NCI-H2171 treated with DMSO at 0.1 percent for 48 hours (cell line): ENCODE measurements around the gene GZMM.
"Not testable (repeated sequence)": the region's sequence is repeated elsewhere in the genome, so short reads cannot be mapped to it uniquely, and the experiment has no call there.

Source experiments
- DNase-seq: peaks from one replicate; lab custom pipeline; 2025; lab: John Stamatoyannopoulos, UW

The GZMM gene

DNA sequence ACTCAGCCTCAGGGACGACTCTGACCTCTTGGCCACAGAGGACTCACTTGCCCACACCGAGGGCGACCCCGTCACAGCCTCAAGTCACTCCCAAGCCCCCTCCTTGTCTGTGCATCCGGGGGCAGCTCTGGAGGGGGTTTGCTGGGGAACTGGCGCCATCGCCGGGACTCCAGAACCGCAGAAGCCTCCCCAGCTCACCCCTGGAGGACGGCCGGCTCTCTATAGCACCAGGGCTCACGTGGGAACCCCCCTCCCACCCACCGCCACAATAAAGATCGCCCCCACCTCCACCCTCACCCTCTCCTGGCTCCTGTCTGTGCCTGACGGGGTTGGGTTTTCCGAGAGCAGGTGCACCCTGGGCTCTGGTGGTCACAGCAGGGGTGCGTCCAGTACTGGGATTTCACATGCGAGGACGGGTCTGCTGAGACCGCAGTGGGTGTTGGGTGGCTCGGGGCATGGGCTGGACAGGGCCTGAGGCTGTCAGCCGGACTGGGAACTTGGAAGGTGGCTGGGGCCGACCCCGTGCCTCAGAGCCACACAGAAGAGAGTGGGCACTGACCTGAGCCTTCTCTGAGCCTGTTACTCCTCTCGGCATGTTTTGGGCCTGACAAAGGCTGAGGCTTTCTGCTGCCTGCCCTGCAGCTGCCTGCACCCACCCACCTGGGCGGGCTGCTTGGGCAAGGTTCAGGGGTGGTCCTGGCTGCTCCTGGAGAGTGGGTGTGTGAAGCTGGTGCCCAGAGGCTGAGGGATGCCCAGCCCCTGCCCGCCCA lies 39.5 kb downstream of the GZMM start:
- DNase-seq: no peak

DNA sequence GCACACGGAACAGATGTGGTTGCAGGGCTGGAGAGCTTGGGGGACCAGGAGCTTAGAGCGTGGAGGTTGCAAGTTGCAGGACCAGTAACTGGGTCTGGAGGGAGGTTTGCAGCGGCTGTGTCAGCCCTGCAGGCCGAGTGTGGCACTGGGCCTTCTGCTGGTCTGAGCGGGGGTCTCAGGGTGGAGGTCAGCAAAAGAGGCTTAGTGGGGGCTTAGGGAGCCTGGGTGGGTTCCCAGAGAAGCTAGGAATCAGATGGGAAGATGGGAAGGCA lies 40.1 kb downstream of the GZMM start:
- DNase-seq: no peak

DNA sequence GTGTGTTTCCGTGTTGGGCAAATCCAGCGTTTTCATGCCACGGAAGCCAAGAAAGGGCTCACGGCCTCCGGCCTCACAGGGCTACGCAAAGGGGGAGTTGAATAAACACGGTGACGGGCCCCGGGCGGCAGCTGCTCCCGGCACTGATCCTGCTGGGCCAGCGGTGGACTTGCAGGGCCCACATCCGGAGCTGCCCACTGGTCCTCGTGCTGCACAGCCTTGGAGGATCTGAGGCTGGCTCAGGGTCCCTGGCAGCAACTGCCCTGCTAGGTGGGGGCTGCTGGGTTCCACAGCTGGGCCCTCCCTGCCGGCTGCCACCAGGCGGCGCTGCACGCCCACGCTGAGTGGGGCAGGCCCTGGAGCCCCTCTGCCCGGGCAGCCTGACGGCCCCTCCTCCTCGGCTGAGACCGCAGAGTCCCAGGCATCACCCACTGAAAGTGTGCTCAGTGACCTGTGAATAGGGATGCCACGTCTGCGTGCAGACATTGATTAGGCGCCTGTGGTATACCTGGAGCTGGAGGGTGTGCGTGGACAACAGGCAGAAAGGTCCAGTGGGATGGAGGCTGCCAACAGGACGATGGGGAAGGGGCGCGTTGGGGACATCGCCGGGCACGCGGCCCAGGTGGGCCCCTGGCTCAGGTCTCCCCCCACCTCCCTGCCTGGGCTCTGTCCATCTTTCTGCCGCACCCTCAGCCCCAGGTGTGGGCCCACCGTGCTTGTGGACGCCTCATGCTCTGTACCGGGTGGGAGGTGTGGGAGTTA lies 40.6 kb downstream of the GZMM start:
- peak; percentile 43 for DNase-seq

DNA sequence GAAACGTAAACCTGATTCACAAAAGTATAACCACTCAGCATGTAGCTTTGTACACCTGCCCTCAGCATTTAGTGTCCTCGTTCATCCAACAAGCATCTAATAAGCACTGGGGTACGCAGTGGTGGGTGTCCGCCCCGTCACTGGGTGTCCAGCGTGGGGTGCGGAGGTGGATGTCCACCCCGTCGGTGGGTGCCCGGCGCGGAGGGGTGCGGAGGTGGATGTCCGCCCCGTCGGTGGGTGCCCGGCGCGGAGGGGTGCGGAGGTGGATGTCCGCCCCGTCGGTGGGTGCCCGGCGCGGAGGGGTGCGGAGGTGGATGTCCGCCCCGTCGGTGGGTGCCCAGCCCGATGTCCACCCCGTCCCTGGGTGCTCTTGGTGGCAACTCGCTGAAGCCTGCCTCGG lies 41.3 kb downstream of the GZMM start:
- not testable (repeated sequence) for DNase-seq

DNA sequence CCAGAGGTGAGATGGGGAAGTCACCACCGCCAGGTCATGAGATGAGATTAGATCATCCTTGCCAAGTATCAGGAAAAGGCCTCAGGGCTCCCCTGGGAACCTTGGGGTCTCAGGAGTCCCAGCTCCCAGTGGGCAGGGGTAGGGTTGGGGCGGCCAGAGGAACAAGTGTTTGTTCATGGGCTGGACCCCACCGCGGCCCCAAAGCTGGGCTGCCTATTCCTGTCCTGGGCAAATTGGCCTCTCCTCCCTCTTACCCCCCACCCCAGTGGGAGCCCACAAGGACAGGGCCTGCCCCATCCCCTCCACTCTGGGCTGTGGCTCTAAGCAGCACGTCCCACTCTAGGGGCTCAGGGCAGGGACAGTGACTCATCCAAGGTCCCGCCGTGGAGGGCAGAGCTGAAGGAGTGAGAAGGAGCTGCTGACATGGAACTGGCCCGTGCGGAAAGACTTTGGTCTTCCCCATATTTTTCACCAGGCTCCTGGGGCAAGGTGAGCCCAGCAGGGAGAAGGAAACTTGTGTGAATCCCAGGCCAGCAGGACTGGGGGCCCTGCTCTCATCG lies 41.8 kb downstream of the GZMM start:
- no peak for DNase-seq

GRCh38 chr19:588093-588740 lies 44.4 kb downstream of the GZMM start:
- DNase-seq: peak; percentile 94

- DNase-seq: peak; percentile 85
Observed at GRCh38 chr19:588741-589692, 45.2 kb downstream of the GZMM start.

- no peak for DNase-seq
Observed at GRCh38 chr19:589693-590395, 46.0 kb downstream of the GZMM start, which contains the start of gene HCN2. Gene HCN2, plus strand, starts transcription at chr19:589881. Its CDS starts 65 bp downstream, at chr19:589946.

DNA sequence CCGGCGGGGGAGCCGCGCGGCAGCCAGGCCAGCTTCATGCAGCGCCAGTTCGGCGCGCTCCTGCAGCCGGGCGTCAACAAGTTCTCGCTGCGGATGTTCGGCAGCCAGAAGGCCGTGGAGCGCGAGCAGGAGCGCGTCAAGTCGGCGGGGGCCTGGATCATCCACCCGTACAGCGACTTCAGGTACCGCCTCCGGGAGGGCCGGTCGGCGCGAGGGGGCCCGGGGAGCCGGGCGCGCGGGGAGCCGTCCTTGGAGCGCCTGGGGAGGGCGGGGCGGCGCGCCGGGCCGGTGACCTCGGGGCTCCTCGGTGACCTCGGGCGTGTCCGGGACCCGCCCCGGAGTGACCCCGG lies 46.5 kb downstream of the GZMM start:
- DNase-seq: no peak

- DNase-seq: no peak
Observed at GRCh38 chr19:590750-591098, 46.9 kb downstream of the GZMM start.

DNA sequence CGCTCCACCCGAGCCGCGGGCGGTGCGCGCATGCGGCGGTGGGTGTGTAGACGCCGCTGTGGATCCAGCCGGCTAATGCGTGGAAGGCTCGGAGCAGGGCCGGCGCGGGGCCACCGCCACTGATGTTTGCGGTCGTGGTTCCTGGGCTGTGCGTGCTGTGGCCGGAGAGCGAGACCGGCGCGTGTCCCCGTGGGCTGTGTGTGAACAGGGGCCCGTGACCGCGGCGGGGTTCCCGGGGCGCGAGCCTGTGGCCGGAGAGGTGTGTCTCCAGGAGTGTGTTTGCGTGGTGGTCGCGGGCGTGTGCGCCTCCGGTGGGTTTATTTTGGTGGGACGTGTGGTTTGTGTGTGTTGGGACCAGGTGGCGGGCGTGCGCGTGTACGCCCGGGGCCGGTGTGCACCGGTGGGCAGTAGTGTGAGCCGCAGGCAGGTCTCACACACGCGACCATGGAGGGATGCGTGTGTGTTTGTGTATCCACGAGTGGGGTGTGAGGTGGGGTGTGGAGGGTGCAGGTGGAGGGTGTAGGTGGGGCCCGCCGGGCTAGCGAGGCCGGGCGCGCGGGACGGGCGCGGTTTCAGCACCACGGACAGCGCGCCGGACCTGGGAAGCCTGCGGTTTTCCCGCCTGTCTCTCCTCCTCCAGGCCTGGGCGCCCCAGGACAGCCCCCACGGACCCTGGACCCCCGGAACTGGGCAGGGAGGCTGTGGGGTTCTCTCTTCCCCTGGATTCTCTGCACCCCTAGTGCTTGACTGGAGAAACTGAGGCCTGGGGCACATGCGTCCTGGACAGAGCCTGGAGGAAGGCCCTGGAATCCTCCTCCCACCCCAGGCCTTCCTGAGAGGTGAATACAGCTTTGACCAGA lies 47.5 kb downstream of the GZMM start:
- no peak for DNase-seq

DNA sequence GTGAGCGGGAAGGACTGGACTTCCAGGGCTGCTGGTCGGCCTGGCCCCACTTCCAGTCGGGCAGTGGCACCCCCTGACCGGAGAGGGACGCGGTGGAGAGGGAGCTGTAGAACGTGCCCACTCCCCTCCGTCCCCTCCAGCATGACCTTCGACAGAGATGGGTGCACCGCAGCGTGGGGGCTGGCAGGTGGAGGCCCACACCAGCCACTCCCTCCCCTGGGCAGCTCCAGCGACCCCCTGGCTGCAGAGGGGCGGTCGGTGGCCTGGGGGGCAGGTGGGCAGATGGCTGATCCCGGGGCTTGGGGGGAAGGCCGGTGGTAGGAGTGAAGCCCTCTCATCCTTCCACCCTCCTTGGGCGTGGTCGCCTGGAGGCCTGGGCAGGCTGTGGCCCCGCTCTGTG lies 48.2 kb downstream of the GZMM start:
- DNase-seq: no peak

- no peak for DNase-seq
Observed at GRCh38 chr19:593055-593454, 49.2 kb downstream of the GZMM start.

DNA sequence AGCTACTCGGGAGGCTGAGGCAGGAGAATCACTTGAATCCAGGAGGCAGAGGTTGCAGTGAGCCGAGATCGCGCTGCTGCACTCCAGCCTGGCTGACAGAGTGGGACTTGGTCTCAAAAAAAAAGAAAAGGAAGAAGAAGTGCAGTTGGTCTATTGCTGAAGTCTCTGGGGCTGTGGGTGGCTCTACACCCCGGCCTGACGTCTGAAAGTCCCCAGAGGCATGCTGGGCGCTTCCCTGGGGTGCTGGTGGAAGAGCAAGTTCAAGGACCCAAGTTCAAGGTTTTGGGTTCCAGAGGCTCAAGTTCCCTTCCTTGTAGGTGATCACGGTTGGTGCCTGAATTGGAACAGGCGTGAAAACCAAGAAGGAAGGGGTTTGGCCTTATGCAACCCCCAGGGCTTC lies 49.7 kb downstream of the GZMM start:
- DNase-seq: no peak

DNA sequence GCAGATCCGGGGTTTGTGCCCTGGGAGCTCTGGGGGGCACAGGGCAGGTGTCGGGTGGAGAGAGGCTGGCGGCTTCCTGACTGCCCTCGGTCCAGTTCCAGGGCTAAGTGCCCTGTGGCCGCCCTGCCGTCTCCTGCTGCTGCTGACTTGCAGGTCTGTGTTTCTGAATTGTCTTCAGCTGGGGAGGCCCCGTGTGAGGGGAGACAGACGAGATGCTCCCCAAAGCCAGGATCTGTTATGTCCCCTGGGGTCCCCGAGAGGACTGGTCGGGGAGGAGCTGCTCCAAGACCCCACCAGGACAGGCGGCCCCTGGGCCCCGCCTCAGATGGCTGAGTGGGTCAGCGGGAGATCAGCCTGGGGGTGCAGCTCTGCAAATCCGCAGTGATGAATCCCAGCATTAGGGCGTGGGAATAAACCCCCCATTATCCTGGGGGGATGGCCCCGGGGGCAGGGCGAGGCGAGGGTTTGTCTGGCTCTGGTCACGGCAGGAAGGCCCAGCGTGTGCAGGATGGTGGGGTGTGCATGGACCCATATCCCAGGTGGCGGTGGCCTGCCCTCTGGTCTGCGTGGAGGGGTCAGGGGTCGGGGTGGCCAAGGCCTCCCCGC lies 50.5 kb downstream of the GZMM start:
- no peak for DNase-seq

DNA sequence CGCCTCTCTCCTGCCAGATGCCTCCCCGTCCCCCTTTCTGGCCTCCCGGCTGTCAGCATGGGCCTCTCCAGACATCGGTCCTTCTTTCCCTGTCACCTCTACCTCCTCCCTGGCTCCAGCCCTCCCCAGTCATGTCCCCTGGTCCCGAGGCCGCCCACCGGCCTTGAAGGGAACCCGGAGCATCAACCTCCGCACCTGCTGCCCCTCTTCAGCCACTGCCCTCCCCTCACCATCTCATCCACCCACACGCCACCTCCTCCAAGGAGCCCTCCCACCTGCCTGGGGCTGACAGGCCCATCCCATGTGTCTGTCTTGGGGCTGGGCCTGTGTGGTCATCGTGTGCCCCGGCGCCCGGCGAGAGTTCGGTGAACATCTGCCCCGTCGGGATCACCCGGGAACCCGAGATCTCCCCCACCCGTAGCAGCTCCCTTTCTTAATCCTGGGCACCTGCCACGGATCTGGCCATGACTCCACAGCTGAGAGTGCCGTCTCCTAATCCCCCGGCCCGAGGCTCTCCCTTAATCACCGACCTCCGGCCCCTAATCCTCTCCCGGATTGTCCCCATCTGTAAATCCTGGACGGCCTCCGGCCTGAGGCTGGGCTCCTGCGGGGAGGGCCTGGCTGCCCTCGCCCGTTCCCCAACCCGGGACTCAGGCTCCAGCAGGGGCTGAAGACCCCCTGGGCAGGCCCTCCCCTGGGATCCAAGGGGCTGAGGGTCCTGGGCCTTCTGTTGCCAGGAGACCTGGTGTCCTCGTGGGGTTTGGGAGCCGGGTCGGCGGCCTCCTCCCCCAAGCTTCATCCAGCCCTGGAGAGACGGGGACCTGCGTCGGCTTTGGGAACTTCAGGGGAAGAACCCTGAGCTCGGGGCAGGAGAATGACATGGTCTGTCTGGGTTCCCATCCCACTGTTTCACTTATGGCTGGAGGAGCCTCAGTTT lies 51.7 kb downstream of the GZMM start:
- no peak for DNase-seq

DNA sequence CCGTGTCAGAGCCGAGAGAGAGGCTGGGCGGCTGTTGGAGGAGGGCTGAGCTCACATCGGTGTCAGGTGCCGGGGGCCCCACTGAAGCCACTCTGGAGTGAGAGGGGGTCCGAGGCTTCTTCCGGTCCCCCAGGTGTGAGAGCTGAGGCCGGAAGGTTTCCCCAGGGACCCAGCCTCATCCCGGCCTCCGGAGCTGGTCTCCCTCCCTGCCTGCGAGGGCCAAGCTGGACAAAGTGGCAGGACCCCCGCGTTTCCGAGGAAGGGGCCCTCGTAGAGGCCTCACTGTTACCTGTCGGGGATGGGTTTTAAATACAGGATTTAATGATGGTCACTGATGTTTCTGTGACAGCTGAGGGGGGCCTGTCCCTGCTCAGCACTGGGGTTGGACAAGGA lies 52.4 kb downstream of the GZMM start:
- DNase-seq: no peak

- no peak for DNase-seq
Observed at GRCh38 chr19:597406-598315, 53.8 kb downstream of the GZMM start.
